SH-SY5Y (cell line): Measurements from ENCODE around the gene TCF12.

Experiments
- GATA2 ChIP-seq: IDR thresholded peaks from 2 replicates; pipeline ENCODE4 v1.6.1; 2011; ENCODE audit warnings: mild to moderate bottlenecking, low read depth, low read length
- GATA3 ChIP-seq: IDR thresholded peaks from 2 replicates; pipeline ENCODE4 v1.6.1; 2011; ENCODE audit warnings: low read depth, mild to moderate bottlenecking, low read length, moderate library complexity

TCF12 gene

DNA sequence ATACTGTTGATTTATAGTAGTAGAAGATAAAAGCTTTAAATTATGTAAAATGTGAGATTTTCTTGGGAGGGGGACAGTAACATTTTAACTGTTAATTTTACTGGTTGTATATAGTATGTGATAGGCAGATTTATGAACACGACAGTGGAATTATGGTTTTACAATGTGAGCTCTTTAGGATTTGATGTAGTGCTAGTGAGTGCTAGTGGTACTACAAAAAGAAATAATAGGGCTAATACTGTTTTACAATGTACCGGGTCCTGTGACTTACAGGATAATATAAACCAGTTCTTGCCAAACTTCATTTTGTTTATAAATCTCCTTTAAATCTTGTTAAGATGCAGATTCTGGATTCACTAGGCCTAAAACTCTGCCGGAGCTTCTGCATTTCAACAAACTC, 165.7 kb downstream of the TCF12 start:
- TF ChIP-seq GATA2 (no peak), GATA3 (no peak)

DNA sequence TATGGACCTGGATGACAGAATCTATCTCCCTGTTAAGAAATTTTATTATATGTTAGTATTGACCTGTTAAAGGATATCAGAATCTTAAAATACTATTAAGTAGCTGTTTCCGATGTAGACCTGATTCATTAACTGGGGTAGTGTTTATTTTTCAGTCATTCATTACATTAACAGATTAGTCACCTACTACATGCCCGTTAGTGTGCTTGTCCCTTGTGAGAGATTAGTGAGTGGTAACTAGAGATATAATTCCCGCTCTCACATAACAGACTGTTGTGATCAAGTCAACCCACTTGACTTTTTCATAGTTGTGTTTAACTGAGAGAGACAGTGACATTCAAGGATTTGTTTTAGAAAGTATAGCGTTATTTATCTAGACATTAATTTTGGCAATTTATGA, 166.8 kb downstream of the TCF12 start:
- TF ChIP-seq GATA2 (no peak), GATA3 (no peak)

DNA sequence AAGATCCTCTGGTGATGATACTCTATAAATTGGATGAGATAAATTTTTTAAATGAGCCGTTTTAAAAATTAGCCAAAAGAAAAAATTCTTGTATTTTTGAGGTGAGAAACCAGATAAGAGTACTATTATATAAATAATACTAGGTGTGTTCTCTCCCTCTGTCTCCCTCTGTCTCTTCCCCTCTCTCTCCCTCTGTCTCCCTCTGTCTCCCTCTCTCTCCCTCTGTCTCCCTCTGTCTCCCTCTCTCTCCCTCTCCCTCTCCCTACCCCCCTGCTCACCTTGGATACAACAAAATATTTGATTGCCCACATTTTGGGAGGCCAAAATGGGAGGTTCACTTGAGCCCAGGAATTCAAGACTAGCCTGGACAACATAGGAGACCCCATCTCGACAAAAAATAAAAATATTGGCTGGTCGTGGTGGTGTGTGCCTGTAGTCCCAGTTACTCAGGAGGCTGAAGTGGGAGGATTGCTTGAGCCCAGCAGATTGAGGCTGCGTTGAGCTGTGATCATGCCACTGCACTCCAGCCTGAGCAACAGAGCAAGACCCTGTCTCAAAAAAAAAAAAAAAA, 168.5 kb downstream of the TCF12 start:
- TF ChIP-seq GATA3 (no peak), GATA2 (no peak)

DNA sequence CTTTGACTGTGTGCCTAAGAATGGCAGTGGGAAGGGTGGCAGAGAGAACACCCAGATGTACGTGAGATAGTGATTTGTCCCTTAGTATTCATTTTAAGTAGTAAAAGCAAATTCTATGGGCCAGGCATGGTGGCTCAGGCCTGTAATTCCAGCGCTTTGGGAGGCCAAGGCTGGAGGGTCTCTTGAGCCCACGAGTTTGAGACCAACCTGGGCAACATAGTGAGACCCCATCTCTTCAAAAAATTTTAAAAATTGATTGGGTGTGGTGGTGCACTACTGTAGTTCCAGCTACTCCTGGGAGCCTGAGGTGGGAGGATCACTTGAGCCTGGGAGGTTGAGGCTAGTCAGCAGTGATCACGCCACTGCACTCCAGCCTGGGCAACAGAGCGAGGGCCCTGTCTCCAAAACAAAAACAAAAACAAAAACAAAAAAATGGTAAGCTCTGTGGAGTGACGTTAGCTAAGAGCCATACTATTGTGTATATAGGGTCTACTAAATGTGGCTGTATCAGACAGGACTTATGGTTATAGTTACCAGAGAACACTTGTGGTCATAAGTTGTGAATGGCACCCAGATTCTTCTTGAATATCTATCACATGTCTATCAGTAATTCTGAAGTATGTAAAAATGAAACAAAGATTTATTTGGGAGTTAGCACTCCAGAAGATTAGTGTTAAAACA, 171.5 kb downstream of the TCF12 start:
- TF ChIP-seq GATA3 (no peak), GATA2 (no peak)

DNA sequence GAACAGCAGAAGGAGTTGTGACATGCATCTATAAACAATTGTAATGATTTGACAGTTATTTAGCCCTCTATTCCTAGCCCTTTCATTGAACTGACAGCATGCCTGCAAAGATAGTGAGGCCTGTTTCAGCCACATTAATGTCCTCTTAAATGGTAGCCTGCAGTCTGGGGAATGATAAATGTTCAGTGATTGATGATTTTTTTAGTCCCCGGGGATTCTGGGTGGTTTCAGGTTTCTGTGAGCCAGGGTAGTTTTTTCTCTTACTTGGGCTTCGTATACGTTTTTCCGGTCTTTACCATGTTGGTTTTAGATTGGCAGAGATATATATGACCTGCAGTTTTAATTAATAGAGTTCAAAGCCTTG, 172.0 kb downstream of the TCF12 start:
- no peak for TF ChIP-seq GATA2
- TF ChIP-seq GATA3 = no peak

DNA sequence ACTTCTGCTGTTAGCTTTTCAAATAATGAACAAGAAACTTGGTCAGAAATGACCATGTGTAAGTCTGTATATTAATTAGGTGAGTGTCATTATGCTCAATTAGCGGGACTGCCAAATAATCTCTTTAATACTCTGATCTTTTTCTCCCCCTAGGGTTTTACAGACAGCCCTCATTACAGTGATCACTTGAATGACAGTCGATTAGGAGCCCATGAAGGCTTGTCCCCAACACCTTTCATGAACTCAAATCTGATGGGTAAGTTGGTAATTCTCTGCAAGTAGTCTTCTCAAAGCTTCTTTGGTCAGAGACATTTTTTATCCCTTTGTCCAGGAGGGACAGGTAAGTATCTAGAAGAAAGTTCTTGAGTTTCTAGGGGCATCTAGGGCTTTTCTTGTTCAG, 173.2 kb downstream of the TCF12 start:
- no peak for TF ChIP-seq GATA3
- TF ChIP-seq GATA2 = no peak

DNA sequence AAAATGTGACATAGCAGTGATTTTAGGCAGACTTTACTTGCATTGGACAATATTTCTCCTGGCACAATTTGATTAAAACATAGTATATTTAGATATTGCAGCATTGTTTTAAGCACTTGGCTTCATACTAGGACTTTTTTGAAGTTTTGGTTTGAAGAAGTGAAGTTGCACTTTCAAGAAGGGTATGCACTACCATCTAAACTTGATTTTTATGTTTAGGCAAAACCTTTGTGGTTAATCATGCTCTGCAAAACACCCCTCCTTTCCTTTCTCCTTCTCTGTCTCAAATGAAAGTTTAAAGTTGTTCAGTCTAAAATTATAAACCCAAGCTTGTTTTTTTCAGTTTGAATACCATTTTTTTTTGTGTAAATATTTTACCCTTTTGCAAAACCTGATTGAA, 173.8 kb downstream of the TCF12 start:
- TF ChIP-seq GATA3 = no peak
- no peak for TF ChIP-seq GATA2

DNA sequence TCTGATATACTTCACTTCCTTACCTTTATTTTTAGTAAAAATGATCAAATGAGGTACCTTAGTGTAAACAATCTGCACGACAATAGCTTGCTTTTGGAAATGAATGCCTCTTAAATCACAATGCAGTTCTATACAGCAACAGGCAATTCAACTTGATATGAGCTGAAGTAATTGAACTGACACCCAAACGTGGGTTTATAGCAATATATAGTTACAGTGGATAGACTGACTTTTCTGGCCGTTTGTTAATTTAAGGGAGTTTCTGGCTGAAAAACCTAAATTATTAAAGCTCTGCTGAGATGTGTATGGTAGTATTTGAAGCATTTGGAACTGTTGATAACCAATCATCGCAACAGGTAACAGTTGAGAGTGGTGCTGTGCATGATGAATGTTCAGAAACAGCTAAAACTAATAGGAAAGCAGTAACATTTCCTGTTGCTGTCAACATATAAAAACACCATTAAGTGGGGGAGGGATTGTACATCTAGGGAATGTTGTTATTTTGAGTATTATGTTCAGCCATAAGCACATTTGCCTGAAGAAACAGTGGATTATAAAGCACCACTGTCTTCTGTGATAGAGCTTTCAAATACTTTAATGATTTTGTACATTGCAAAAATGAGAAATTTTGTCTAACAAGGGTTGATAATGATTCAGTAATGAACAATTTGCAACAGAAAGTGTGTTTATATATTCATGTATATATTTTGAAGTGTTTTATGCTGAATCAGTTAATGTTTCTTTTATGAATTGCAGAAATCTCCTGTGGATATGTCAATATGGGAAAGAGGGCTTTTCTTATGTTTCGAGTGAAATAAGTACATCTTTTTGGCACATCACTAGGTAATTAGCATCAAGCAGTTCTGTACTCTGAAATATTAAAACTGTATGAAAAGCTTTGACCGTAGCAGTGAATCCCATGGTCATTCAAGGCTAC, 176.1 kb downstream of the TCF12 start:
- no peak for TF ChIP-seq GATA3
- no peak for TF ChIP-seq GATA2

DNA sequence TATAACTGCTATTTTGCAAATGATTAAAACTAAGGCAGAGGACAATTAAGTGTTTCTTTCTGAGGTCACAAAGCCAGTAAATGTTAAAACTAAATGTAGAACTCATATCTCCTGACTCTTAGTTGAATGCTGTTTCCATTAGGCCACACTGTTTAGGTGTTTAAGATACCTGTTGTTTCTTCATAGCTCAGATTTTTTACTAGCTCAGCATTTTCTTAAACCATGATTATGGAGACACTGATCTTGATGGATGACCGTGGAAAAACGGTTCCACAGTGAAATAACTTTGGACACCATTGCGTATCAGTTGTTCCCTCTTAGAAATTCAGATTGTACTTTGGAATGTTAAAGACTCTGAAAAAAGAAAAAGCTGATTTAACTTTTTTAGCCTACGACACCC, 177.5 kb downstream of the TCF12 start:
- TF ChIP-seq GATA2 (no peak), GATA3 (no peak)

DNA sequence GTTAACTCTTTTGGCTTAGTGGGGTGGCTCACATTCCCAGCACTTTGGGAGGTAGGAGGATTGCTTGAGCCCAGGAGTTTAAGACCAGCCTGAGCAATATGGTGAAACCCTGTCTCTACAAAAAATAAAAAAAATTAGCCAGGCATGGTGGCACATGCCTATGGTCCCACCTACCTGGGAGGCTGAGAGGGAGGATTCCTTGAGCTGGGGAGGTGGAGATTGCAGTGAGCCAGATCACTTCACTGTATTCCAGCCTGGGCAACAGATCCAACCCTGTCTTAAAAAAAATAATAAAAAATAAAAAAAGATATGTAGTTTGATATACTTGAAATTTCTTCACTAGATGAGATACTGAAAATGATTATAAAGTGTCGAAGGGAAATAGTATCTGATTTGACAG, 178.8 kb downstream of the TCF12 start:
- no peak for TF ChIP-seq GATA2
- TF ChIP-seq GATA3 = no peak

DNA sequence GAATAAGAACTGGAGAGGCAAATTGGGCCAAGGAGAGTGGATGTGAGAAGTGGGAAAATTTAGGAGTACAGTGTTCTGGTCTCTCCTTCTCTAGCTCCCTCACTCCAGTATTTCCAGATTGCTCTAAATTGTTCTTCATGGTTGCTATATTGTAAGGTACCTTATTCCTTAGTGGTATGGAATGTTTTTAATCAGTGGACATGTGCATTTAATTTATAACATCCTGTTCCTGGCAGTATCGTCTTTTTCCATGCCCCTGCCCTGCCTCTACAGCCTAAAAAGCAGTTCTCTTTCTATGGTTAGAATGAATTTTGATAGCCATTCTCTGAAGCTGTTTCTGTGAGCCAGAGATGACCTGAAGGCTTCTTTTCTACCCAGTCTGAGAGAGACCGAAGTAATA, 180.5 kb downstream of the TCF12 start:
- TF ChIP-seq GATA3 (no peak), GATA2 (no peak)

DNA sequence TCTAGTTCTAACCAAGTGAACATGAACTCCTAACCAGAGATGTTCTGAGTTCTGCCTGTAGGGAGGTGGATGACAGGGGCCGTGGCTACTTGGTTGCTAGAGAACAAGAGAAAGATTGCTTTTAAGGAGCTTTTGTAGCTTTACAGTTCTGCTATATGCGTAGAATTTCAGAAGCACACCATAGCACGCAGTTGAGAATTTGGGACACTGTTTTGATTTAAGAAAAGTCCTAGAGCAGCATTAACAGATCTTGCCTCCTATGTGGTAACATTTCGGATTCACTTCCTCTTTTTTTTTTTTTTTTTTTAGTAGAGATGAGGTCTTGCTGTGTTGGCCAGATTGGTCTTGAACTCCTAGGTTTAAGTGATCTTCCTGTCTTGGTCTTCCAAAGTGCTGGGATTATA, 181.7 kb downstream of the TCF12 start:
- TF ChIP-seq GATA3 (no peak), GATA2 (no peak)

DNA sequence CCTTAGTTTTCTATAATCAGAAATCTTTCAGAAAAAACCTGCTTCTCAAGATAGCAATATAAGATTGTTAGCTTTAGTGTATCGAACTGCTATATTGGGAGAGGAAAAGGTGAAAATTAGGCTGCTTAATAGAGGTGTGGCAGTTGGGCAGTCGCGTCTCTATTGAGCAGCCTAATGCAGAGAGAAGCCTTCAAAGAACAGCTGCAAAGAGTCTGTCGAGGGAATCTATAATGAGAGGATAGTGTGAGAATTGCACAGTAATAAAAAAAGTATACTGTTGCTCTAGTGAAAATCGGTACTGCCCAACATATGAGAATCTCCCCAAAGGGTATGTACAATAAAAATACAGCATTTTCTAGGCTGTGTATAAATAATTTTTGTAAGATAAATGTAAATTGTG, 184.4 kb downstream of the TCF12 start:
- no peak for TF ChIP-seq GATA3
- no peak for TF ChIP-seq GATA2

DNA sequence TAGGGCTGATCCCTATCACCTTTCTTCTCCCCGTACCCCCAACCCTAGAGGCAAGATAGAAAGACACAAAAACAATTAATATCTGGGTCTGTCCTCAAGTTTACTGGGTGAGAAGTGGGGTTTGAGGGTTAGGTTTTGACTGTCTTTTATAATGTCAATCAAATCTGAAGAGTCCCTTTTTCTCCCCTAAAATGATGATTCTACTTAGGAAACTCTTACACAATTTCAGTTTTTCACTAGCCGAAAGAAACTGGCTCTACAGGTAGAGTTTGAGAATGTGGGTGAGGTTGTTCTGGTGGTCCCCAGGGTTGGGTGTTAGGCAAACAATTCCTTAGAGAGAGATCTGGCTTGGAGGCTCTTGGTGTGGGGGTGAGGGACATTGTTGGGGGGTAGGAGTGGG, 189.9 kb downstream of the TCF12 start:
- TF ChIP-seq GATA2 (no peak), GATA3 (no peak)

DNA sequence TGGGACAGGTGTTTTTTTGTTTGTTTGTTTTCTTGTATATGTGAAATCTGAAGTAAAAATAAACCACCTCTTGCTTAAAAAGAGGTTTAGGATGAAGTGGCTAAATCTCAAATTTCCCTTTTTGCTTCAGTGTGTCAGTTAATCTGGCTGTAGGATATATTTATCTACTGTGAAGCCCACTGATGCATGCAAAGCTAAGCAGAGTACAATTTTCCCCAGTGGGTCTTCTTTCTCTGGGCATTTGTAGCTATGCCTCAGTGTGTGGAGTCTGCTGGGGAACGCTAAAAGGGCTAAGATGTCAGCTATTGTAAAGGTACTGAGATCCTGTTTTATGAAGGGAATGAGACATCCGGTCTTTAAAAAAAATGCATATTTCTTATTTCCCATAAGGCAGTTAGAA, 190.6 kb downstream of the TCF12 start:
- no peak for TF ChIP-seq GATA2
- TF ChIP-seq GATA3 = no peak

DNA sequence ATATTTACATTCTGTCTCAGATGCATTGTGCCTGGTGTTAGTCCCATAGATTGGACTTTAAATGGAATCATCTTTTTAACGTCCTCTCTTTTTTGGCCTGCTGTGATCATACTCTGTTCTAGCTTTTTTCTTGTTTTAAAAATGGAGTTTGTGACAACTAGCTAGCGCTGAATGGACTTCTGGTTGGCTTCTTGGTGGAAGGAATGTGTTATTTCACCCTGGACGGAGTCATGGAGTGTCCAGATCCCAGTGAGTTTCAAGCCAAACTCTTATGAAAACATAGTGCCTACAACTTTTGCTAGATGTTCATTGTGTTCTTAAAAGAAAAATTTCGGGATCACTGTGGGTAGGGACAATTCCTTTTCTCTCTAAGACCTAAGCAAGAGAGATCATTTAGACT, 192.6 kb downstream of the TCF12 start:
- TF ChIP-seq GATA2 (no peak), GATA3 (no peak)
